Osteoblast (primary cell): ENCODE results near the gene VAPA. TPM values are rescaled to one million over a fixed set of nuclear protein-coding genes. Genes with fewer than 3 reads are reported as not detected.

Experiments used
- DNase-seq: peaks from one replicate; pipeline ENCODE4 v3.0.0; 2011; ENCODE audit warnings: low spot score, mixed read lengths; ENCODE audit not compliant: insufficient read length; ENCODE audit errors: missing footprints
- H2AFZ ChIP-seq: 2 replicates; pipeline ENCODE4 v1.6.0; 2011; ENCODE audit warnings: mild to moderate bottlenecking, low read length
- H3K27ac ChIP-seq: 2 replicates; pipeline ENCODE4 v1.5.1; 2011; ENCODE audit warnings: mild to moderate bottlenecking, low read depth, low read length, moderate library complexity
- H3K27me3 ChIP-seq: 2 replicates; pipeline ENCODE4 v1.6.0; 2012; ENCODE audit warnings: mild to moderate bottlenecking, control low read depth, inconsistent platforms, low read length, moderate library complexity; ENCODE audit not compliant: insufficient read depth
- H3K36me3 ChIP-seq: 2 replicates; pipeline ENCODE4 v1.5.1; 2011; ENCODE audit warnings: mild to moderate bottlenecking, low read length, control low read depth, moderate library complexity; ENCODE audit not compliant: insufficient read depth
- H3K4me1 ChIP-seq: 2 replicates; pipeline ENCODE4 v1.5.1; 2011; ENCODE audit warnings: mild to moderate bottlenecking, low read length, control low read depth, moderate library complexity; ENCODE audit not compliant: insufficient read depth
- H3K4me2 ChIP-seq: 2 replicates; pipeline ENCODE4 v1.6.0; 2011; ENCODE audit warnings: mild to moderate bottlenecking, low read length; ENCODE audit not compliant: insufficient read depth
- H3K4me3 ChIP-seq: fragments of 200-600 bp; sonication (generic); 3 replicates; pipeline ENCODE4 v1.5.1; 2012; ENCODE audit warnings: mild to moderate bottlenecking, low read length, inconsistent platforms; ENCODE audit not compliant: insufficient read depth
- H3K79me2 ChIP-seq: 2 replicates; pipeline ENCODE4 v1.6.0; 2012; ENCODE audit warnings: mild to moderate bottlenecking, low read length, control low read depth, inconsistent platforms; ENCODE audit not compliant: insufficient read depth
- H3K9me3 ChIP-seq: 2 replicates; pipeline ENCODE4 v1.5.1; 2011; ENCODE audit warnings: low read depth, low read length, control low read depth
- H4K20me1 ChIP-seq: 2 replicates; pipeline ENCODE4 v1.6.0; 2012; ENCODE audit warnings: mild to moderate bottlenecking, low read length, control low read depth; ENCODE audit not compliant: insufficient read depth
- total RNA-seq: library from RNA; depleted of rRNA; stranded (reverse); fragments of >200 nt; gene quantifications from 2 replicates; pipeline ENCODE4 v1.2.3, GENCODE V29; 2012
- TF ChIP-seq, protein P1 (sequence below): IDR thresholded peaks from 2 replicates; pipeline ENCODE4 v1.5.1; 2011; ENCODE audit warnings: mild to moderate bottlenecking, low read depth, low read length, moderate library complexity; ENCODE audit errors: extremely low read depth

Gene VAPA
- total RNA-seq, 1 donor: 316 TPM

- Histone ChIP-seq H2AFZ (no peak overlapping the region), H3K27ac (no peak overlapping the region), H3K27me3 (peaks cover 13% of the 10 kb centered on the region), H3K4me3 (no peak overlapping the region), H3K4me1 (peaks cover 3% of the 10 kb centered on the region), H4K20me1 (no peaks in the 10 kb centered on the region), H3K36me3 (no peaks in the 10 kb centered on the region), H3K79me2 (no peaks in the 10 kb centered on the region), H3K4me2 (no peak overlapping the region), H3K9me3 (no peaks in the 10 kb centered on the region)
- DNase-seq: peak; percentile 22
- TF ChIP-seq, protein P1, sequence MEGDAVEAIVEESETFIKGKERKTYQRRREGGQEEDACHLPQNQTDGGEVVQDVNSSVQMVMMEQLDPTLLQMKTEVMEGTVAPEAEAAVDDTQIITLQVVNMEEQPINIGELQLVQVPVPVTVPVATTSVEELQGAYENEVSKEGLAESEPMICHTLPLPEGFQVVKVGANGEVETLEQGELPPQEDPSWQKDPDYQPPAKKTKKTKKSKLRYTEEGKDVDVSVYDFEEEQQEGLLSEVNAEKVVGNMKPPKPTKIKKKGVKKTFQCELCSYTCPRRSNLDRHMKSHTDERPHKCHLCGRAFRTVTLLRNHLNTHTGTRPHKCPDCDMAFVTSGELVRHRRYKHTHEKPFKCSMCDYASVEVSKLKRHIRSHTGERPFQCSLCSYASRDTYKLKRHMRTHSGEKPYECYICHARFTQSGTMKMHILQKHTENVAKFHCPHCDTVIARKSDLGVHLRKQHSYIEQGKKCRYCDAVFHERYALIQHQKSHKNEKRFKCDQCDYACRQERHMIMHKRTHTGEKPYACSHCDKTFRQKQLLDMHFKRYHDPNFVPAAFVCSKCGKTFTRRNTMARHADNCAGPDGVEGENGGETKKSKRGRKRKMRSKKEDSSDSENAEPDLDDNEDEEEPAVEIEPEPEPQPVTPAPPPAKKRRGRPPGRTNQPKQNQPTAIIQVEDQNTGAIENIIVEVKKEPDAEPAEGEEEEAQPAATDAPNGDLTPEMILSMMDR: no peak
These were observed 52.2 kb downstream of the VAPA start for GRCh38 chr18:9965711-9966624.

- Histone ChIP-seq H3K9me3 (no peaks in the 10 kb centered on the region), H4K20me1 (no peaks in the 10 kb centered on the region), H3K4me1 (peaks cover 3% of the 10 kb centered on the region), H3K79me2 (no peaks in the 10 kb centered on the region), H2AFZ (no peak overlapping the region), H3K36me3 (no peaks in the 10 kb centered on the region), H3K4me2 (no peak overlapping the region), H3K27me3 (peaks cover 13% of the 10 kb centered on the region), H3K4me3 (no peak overlapping the region), H3K27ac (no peak overlapping the region)
- TF ChIP-seq, protein P1: no peak
- peak; percentile 52 for DNase-seq
These were observed 54.4 kb downstream of the VAPA start for GRCh38 chr18:9968081-9968848.

DNA sequence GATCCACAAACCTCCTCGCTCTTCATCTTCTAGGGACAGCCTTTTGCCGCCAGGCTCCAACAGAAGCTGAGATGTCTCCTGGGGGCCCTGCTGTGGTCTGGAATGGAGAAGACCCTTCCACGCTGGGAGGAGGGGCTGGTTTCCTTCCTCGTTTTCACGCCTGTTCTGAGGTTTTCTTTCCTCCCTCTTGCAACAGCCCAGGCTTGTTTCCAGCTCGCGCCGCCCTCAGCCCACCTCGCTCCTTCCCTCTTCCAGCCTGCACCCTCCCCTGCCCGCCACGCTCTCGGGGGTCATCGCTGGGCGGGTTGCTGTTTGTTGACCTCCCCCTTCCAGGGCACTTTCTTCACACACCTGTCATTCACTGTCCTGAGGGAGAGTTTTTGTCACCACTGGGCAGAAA is 55.4 kb downstream of the VAPA start:
- Histone ChIP-seq H3K4me1 (peaks cover 3% of the 10 kb centered on the region), H3K27ac (no peak overlapping the region), H4K20me1 (no peaks in the 10 kb centered on the region), H2AFZ (no peak overlapping the region), H3K27me3 (peaks cover 13% of the 10 kb centered on the region), H3K4me2 (no peak overlapping the region), H3K79me2 (no peaks in the 10 kb centered on the region), H3K9me3 (no peaks in the 10 kb centered on the region), H3K36me3 (no peaks in the 10 kb centered on the region), H3K4me3 (no peak overlapping the region)
- TF ChIP-seq, protein P1: no peak
- DNase-seq: peak; percentile 36
